ENCODE results near the gene OGA. TPM values are rescaled to one million over a fixed set of nuclear protein-coding genes. Genes with fewer than 3 reads are reported as not detected.
A peak's percentile ranks its signal among the peaks of the same experiment; 100 is the strongest.

Gene OGA
- total and polyA plus RNA-seq, 2 of the 8 experiments (the other 6 are each of a cell fraction or from before 2014, with no cell fraction given), result 31.2 to 107 TPM

DNA sequence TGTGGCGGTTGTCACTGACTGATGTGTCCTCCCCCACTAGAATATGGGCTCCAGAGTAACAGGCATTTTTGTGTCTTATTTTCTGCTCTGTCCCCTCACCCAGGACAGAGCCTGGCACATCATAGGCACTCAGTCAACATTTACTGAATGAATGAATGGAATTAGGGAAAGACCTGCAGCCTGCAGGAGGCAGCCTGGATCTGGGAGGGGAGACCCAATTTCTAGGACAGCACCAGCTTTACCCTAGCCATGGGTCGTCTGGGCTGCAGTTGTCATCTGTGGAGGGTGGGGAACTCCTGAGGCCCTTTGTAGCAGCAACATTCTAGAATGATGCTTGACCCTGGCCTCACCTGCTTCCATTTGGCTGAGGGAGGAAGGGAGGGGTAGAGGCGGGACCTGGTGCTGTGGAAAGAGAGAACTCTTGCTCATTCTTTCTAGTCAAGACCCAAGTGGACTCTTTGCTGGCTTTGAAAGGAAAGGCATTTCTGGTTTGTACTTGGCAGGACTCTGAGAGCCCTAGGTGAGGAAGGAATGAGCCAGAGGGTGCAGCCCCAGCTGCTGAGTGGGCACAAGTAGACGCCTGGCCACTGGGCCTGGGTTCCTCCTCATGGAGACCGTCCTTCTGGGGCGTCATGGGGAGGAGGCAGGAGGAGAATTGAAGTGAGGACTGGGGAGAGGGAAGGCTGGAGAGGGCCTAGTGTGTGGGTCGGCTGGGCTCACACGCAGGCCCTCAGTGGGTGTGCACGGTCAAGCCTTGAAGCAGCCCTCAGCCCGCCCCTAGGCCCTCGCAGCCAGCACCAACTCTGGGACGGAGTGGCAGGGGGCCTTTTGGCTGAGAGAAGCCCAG, 51.3 kb downstream of the OGA start:
- H3K4ac ChIP-seq (replicated peaks; ENCODE audit: insufficient read length, low read depth, low read length), result no peak overlapping the region
- no peaks in the 10 kb centered on the region for H3K79me1 ChIP-seq (ENCODE audit: low read depth, low read length)
- 85% methylated on average over 11 of the region's 12 CpGs; no CpG with 5 or more reads in 1 of the 2 experiments for WGBS, 2 experiments (ENCODE audit: extremely low coverage in 1 of 2, insufficient coverage in 1 of 2, insufficient read length in 1 of 2, insufficient replicate concordance in 2 of 2, low coverage in 1 of 2, low lambda C conversion rate in 2 of 2, missing lambda C conversion rate in 1 of 2)
- no peak overlapping the region for H3K56ac ChIP-seq (replicated peaks; ENCODE audit: insufficient read length, low read depth, low read length)
- H3K23ac ChIP-seq (ENCODE audit: insufficient read length), result no peak overlapping the region
- H4K8ac ChIP-seq (ENCODE audit: extremely low read depth, insufficient read depth, low read length), result peak overlapping the region; percentile 73
- no peaks in the 10 kb centered on the region for H4K20me1 ChIP-seq (replicated peaks in 1 of 2; ENCODE audit: control insufficient read depth in 1 of 2, insufficient read depth in 2 of 2, low read length in 2 of 2)
- FAIRE-seq (no peak), DNase-seq (ENCODE audit: low read depth in 1 of 2, low spot score in 2 of 2) (no peak)
- H3K27me3 ChIP-seq (replicated peaks in 1 of 4; ENCODE audit: control insufficient read depth in 3 of 4, extremely low read depth in 1 of 4, insufficient read depth in 3 of 4, low read length in 3 of 4), result peaks cover 0 to 9% (median 6%) of the 10 kb centered on the region in 4 experiments; a peak in 6 of 7 replicates
- no peak overlapping the region for H2BK15ac ChIP-seq (ENCODE audit: low read length)
- H3K79me2 ChIP-seq (ENCODE audit: control insufficient read depth in 1 of 2, insufficient read depth in 2 of 2, low read length in 2 of 2), result no peaks in the 10 kb centered on the region
- H3K14ac ChIP-seq (ENCODE audit: insufficient read length), result no peak overlapping the region
- H4K5ac ChIP-seq (ENCODE audit: insufficient read length, low read depth, low read length), result no peak overlapping the region
- CTCF ChIA-PET (ENCODE audit: partially characterized antibody), result interaction anchor here (0.6 to 9.2 kb wide), 11 partner anchors 7 to 164 kb away, joined by 3 to 100 read pairs (median 4); partner anchors contain the start of gene NPM3
- H3K4me3 ChIP-seq (ENCODE audit: extremely low read depth in 1 of 4, insufficient read depth in 2 of 4, low read depth in 3 of 4, low read length in 4 of 4), result no peak overlapping the region
- no peak overlapping the region for H3K27ac ChIP-seq (ENCODE audit: low read depth, low read length)
- no peak overlapping the region for H2BK20ac ChIP-seq (ENCODE audit: low read length)
- no peak overlapping the region for H3K4me2 ChIP-seq (ENCODE audit: insufficient read depth in 1 of 2, low read depth in 2 of 2, low read length in 2 of 2)
- H2BK120ac ChIP-seq (replicated peaks; ENCODE audit: low read depth, low read length), result no peak overlapping the region
- H3K23me2 ChIP-seq (ENCODE audit: low read depth, low read length), result no peaks in the 10 kb centered on the region
- peaks cover 0 to 4% (median 2%) of the 10 kb centered on the region in 4 experiments; a peak in 5 of 7 replicates for H3K4me1 ChIP-seq (replicated peaks in 1 of 4; ENCODE audit: control insufficient read depth in 3 of 4, insufficient read depth in 4 of 4, low read length in 3 of 4)
- POLR2A ChIA-PET (ENCODE audit: partially characterized antibody), result interaction anchor here (0.9 to 1.6 kb wide), 2 partner anchors 16 to 51 kb away, joined by 3 to 6 read pairs; partner anchors contain the start of genes NPM3 and OGA
- no peak overlapping the region for H4K91ac ChIP-seq (replicated peaks; ENCODE audit: insufficient read length, low read length)
- no peak overlapping the region for H2BK12ac ChIP-seq (ENCODE audit: low read depth, low read length)
- no peak overlapping the region; the same call in 1 of the 2 replicates for H3K18ac ChIP-seq (ENCODE audit: extremely low read depth, low read length)
- no peaks in the 10 kb centered on the region for H3K9me3 ChIP-seq (ENCODE audit: insufficient read depth in 2 of 2, low read depth in 1 of 2, low read length in 1 of 2)
- H2AK5ac ChIP-seq (ENCODE audit: low read depth, low read length), result 0 out of 2 replicates have a peak overlapping the region, but pooled peaks have one; percentile 61
- no peak overlapping the region for H2BK5ac ChIP-seq (ENCODE audit: low read depth, low read length)
- no peaks in the 10 kb centered on the region for H3K36me3 ChIP-seq (ENCODE audit: control insufficient read depth in 2 of 4, insufficient read depth in 4 of 4, low read length in 3 of 4)
- no peak overlapping the region for H2AFZ ChIP-seq (ENCODE audit: low read length)
- H3K9ac ChIP-seq (replicated peaks in 1 of 4; ENCODE audit: extremely low read depth in 1 of 4, low read depth in 3 of 4, low read length in 3 of 4), result no peak overlapping the region
- TF ChIP-seq BRCA1 (IDR thresholded peaks at IDR 0.05; ENCODE audit: low read depth, low read length) (no peak), CTBP2 (IDR thresholded peaks at IDR 0.05; ENCODE audit: borderline replicate concordance, insufficient read depth, insufficient read length, low read length) (no peak), RNF2 (IDR thresholded peaks at IDR 0.05; ENCODE audit: borderline replicate concordance, low read depth, low read length, missing control alignments, poor library complexity, severe bottlenecking) (no peak), SP1 (IDR thresholded peaks at IDR 0.05; ENCODE audit: low read depth, low read length) (no peak), TEAD4 (IDR thresholded peaks at IDR 0.05; ENCODE audit: low read depth, low read length) (no peak), YY1 (IDR thresholded peaks at IDR 0.05; ENCODE audit: low read depth, low read length) (no peak), EZH2 (IDR thresholded peaks at IDR 0.05; ENCODE audit: low read depth, low read length, severe bottlenecking) (no peak), NRF1 (IDR thresholded peaks at IDR 0.05; ENCODE audit: low read depth, low read length) (no peak), POLR2AphosphoS5 (IDR thresholded peaks at IDR 0.05; ENCODE audit: low read depth, low read length) (no peak)
- TF ChIP-seq, protein P1, sequence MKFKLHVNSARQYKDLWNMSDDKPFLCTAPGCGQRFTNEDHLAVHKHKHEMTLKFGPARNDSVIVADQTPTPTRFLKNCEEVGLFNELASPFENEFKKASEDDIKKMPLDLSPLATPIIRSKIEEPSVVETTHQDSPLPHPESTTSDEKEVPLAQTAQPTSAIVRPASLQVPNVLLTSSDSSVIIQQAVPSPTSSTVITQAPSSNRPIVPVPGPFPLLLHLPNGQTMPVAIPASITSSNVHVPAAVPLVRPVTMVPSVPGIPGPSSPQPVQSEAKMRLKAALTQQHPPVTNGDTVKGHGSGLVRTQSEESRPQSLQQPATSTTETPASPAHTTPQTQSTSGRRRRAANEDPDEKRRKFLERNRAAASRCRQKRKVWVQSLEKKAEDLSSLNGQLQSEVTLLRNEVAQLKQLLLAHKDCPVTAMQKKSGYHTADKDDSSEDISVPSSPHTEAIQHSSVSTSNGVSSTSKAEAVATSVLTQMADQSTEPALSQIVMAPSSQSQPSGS (IDR thresholded peaks at IDR 0.05; ENCODE audit: low read length), result no peak

Measured in H1 (cell line).